ENCODE measurements around the gene TUBB4B.
A peak's percentile ranks its signal among the peaks of the same experiment; 100 is the strongest.
"Not testable (repeated sequence)": the region's sequence is repeated elsewhere in the genome, so short reads cannot be mapped to it uniquely, and the experiment has no call there.

The TUBB4B gene

GRCh38 chr9:137234758-137235423 lies 6.2 kb upstream of the TUBB4B start:
- no peak overlapping the region for H3K9ac ChIP-seq (ENCODE audit: low read depth, low read length)
- no peaks in the 10 kb centered on the region for H3K9me3 ChIP-seq (ENCODE audit: control insufficient read depth, insufficient read depth, low read length)
- peaks cover 12% of the 10 kb centered on the region; the same call in 1 of the 2 replicates for H3K4me1 ChIP-seq (ENCODE audit: insufficient read depth, low read length)
- H3K36me3 ChIP-seq (ENCODE audit: insufficient read depth, low read length): no peaks in the 10 kb centered on the region

DNA sequence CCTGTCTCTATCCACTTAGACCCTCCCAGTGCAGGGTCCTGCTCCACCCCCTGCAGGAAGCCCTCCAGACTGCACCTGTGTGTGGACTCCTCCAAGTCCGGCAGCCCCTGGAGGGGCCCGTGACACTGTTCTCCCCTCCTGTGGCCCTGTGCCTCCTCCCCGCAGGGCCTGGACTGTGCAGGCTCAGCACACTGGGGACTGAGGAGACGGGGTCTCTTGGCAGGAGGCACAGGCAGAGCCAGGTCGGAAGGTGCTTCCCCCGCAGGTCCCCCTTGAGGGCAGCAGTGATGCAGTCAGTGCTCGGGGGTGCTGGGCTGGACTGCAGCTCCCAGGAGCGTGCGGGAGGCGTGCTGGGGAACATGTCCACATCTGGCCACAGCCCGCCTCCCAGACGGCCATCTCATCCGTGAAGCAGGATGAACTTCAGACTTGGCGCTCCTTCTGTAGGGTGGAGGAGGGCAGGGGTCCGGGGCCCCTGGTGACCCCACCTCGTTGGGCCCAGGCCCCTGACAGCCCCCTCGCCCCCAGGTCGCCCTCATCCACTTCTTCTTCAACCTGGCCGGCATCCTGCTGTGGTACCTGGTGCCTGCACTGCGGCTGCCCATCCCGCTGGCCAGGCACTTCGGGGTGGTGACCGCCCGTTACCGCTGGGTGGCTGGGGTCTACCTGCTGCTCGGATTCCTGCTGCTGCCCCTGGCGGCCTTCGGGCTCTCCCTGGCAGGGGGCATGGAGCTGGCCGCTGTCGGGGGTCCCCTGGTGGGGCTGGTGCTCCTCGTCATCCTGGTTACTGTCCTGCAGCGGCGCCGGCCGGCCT lies 5.5 kb upstream of the TUBB4B start:
- no peak overlapping the region for H3K9ac ChIP-seq (ENCODE audit: low read depth, low read length)
- H3K36me3 ChIP-seq (ENCODE audit: insufficient read depth, low read length): no peaks in the 10 kb centered on the region
- no peaks in the 10 kb centered on the region for H3K9me3 ChIP-seq (ENCODE audit: control insufficient read depth, insufficient read depth, low read length)
- H3K4me1 ChIP-seq (ENCODE audit: insufficient read depth, low read length): peaks cover 12% of the 10 kb centered on the region; the same call in 1 of the 2 replicates

- Histone ChIP-seq H3K9ac (ENCODE audit: low read depth, low read length) (peak overlapping the region; percentile 13; the same call in 1 of the 2 replicates), H3K9me3 (ENCODE audit: control insufficient read depth, insufficient read depth, low read length) (no peaks in the 10 kb centered on the region), H3K4me1 (ENCODE audit: insufficient read depth, low read length) (peaks cover 12% of the 10 kb centered on the region; the same call in 1 of the 2 replicates)
Measured at GRCh38 chr9:137236238-137236935, 4.7 kb upstream of the TUBB4B start.

DNA sequence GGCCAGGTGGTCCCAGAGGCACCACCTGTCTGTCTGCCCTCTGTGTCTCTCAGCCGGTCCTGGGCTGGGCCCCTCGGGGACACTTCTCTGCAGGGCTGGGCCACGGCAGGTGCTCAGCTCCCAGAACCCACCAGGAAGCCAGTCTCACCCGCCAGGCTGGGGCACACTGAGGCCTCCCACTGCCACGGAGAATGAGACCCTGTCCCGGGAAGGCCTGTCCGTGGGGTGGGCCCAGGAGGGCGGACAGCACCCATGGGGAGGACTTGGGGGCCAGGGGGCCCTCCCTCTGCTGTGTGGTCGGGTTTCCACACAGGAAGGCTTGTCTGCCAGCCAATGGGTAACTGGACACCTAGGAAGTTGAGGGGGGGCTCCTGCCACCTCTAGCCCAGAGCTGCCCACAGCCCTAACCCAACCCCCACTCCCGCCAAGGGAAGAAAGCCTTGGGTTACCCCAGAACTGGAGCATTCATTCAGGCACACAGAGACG lies 4.1 kb upstream of the TUBB4B start:
- no peaks in the 10 kb centered on the region for H3K36me3 ChIP-seq (ENCODE audit: insufficient read depth, low read length)
- H3K9me3 ChIP-seq (ENCODE audit: control insufficient read depth, insufficient read depth, low read length): no peaks in the 10 kb centered on the region
- peak overlapping the region; percentile 13; the same call in 1 of the 2 replicates for H3K9ac ChIP-seq (ENCODE audit: low read depth, low read length)
- H3K4me1 ChIP-seq (ENCODE audit: insufficient read depth, low read length): peaks cover 12% of the 10 kb centered on the region; the same call in 1 of the 2 replicates

More at GRCh38 chr9:137236238-137236935, 4.7 kb upstream of the TUBB4B start:
- H3K36me3 ChIP-seq (ENCODE audit: insufficient read depth, low read length): no peaks in the 10 kb centered on the region

DNA sequence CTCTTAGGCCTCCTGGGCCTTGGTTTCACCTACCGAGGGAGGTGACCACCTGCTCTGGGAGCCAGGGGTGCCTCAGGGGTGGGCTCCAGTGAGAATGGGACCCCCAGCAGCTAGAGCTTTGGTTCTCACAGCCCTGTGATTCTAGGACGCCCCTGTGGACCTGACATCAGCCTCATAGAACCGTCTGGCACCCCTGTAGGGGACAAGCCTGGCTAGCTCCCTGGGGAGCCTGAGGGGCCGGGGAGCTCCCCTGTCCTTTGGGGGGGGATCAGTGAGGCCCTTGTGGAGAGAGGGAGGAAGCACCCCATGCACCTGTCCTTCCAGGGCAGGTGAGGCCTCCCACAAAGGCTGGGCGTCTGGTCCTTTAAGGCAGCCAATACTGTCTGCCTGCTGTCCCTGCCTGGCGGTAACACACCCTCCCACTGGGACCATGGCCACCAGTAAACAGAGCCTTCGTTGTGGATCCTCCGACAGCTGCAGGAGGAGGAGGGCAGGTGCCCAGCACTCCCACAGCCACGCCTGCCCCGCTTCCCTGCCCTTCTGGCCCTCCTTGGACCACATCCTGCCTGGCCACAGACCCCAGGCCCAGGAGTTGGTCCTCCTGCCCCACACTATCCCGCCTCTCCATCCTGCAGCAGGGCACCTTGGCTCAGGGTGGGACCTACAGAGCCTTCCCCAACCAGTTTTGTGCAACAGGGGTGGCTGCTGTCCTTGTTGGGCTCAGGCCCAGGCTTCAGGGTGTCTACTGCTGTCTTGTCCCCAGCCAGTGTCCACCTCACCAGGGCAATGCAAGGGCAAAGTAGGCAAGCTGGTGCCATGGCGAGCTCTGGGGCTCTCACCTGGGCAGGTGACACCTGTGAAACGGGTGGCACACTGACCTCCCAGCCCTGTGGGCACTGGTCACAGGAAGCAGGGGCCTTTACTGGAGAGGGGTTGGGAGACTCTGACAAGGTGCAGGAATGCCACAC lies 3.0 kb upstream of the TUBB4B start:
- no peaks in the 10 kb centered on the region for H3K9me3 ChIP-seq (ENCODE audit: control insufficient read depth, insufficient read depth, low read length)
- H3K4me1 ChIP-seq (ENCODE audit: insufficient read depth, low read length): peaks cover 16% of the 10 kb centered on the region; the same call in 1 of the 2 replicates
- H3K9ac ChIP-seq (ENCODE audit: low read depth, low read length): no peak overlapping the region

DNA sequence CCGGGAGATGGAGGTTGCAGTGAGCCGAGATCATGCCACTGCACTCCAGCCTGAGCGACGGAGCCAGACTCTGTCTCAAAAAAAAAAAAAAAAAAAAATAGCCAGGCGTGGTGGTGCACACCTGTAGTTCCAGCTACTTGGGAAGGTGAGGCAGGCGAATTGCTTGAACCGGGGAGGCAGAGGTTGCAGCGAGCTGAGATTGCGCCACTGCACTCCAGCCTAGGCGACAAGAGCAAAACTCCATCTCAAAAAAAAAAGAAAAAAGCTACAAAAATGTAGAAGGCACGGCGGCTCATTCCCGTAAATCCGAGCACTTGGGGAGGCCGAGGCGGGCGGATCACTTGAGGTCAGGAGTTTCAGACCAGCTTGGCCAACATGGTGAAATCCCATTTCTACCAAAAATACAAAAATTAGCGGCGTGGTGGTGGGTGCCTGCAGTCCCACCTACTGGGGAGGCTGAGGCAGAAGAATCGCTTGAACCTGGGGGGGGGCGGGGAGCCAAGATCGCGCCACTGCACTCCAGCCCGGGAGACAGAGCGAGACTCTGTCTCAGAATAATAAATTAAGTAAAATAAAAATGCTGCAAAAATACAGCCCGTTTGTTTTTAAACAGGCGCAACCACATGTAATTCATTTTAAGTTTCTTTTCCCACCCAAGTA lies 1.4 kb upstream of the TUBB4B start:
- H3K9me3 ChIP-seq (ENCODE audit: control insufficient read depth, insufficient read depth, low read length): not testable (repeated sequence)
- H3K9ac ChIP-seq (ENCODE audit: low read depth, low read length): peak overlapping the region; percentile 94
- H3K4me1 ChIP-seq (ENCODE audit: insufficient read depth, low read length): peaks cover 26% of the 10 kb centered on the region; the same call in 1 of the 2 replicates
- H3K36me3 ChIP-seq (ENCODE audit: insufficient read depth, low read length): peaks cover 12% of the 10 kb centered on the region

More for the DNA sequence above, 3.0 kb upstream of the TUBB4B start:
- H3K36me3 ChIP-seq (ENCODE audit: insufficient read depth, low read length): peaks cover 9% of the 10 kb centered on the region

DNA sequence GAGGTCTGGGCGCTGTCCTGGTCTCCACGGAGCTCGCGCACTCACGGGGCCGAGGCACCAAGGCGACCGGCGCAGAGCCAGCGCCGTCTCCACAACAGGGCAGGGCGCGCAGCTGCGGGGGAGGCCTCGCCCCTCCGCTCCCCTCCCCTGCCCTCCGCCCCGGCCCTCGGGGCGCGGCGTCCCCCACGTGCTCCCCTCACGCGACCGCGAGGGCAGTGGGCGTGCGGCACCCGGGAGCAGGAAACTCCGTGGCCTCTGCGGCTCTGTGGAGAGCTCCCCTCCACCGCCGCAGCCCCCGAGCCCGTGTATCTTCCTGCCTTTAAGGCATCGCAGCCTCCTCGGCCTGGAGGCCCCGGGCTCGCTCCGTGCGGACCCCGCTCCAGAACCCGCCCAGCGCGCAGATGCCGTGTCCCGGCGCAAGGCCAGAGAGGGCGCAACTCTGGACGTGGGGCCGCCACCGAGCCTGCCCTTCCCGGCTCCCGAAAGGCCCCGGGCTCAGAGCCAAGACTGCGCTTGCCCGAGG lies 708 bp upstream of the TUBB4B start:
- H3K36me3 ChIP-seq (ENCODE audit: insufficient read depth, low read length): peaks cover 12% of the 10 kb centered on the region
- peaks cover 30% of the 10 kb centered on the region; the same call in 1 of the 2 replicates for H3K4me1 ChIP-seq (ENCODE audit: insufficient read depth, low read length)
- H3K9ac ChIP-seq (ENCODE audit: low read depth, low read length): peak overlapping the region; percentile 94
- no peaks in the 10 kb centered on the region for H3K9me3 ChIP-seq (ENCODE audit: control insufficient read depth, insufficient read depth, low read length)

DNA sequence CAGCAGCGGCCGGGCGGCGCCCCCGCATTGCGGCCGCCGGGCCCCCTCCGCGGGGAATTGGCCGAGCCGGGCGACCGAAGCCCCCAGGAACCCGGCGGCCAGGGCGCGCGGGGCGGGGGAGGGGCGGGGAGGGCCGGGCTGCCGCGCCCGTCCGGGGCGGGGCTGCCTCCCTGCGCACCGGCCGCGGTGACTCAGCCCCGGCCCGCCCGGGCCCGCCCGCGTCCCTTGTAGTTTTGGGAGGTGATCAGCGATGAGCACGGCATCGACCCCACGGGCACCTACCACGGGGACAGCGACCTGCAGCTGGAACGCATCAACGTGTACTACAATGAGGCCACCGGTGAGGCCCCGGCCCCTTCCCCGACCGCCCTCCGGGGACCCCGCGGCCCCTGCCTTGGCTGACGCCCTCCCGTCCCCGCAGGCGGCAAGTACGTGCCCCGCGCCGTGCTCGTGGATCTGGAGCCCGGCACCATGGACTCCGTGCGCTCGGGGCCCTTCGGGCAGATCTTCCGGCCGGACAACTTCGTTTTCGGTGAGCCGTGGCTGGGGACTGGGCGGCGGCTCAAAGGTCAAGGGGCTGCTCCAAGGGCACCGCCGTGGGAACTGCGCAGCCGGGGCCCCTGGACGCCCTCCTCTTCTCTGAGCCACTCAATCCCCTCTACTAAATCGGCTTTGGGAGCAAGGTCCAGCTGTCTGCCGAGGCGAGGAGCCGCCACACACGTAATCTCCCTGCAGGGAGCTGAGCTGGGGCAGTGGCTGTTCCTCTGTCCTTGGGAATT lies 592 bp downstream of the TUBB4B start:
- peaks cover 24% of the 10 kb centered on the region; the same call in 1 of the 2 replicates for H3K4me1 ChIP-seq (ENCODE audit: insufficient read depth, low read length)
- H3K36me3 ChIP-seq (ENCODE audit: insufficient read depth, low read length): peaks cover 12% of the 10 kb centered on the region
- peak overlapping the region; percentile 70 for H3K9ac ChIP-seq (ENCODE audit: low read depth, low read length)
- no peaks in the 10 kb centered on the region for H3K9me3 ChIP-seq (ENCODE audit: control insufficient read depth, insufficient read depth, low read length)

DNA sequence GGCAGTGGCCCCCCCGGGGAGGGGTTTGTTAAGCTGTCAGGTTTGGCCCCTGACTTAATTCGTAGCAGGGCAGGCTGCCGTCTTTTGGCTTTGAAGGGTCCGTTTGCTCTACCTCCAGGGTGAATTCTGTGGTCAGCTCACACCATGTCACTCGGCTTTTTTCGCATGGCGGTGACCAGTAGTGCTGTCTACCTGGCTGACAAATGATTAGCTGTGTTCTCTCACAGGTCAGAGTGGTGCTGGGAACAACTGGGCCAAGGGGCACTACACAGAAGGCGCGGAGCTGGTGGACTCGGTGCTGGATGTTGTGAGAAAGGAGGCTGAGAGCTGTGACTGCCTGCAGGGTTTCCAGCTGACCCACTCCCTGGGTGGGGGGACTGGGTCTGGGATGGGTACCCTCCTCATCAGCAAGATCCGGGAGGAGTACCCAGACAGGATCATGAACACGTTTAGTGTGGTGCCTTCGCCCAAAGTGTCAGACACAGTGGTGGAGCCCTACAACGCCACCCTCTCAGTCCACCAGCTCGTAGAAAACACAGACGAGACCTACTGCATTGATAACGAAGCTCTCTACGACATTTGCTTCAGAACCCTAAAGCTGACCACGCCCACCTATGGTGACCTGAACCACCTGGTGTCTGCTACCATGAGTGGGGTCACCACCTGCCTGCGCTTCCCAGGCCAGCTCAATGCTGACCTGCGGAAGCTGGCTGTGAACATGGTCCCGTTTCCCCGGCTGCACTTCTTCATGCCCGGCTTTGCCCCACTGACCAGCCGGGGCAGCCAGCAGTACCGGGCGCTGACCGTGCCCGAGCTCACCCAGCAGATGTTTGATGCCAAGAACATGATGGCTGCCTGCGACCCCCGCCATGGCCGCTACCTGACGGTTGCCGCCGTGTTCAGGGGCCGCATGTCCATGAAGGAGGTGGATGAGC lies 1.4 kb downstream of the TUBB4B start:
- Histone ChIP-seq H3K9me3 (ENCODE audit: control insufficient read depth, insufficient read depth, low read length) (no peaks in the 10 kb centered on the region), H3K36me3 (ENCODE audit: insufficient read depth, low read length) (peaks cover 12% of the 10 kb centered on the region), H3K9ac (ENCODE audit: low read depth, low read length) (peak overlapping the region; percentile 70; the same call in 1 of the 2 replicates), H3K4me1 (ENCODE audit: insufficient read depth, low read length) (peaks cover 18% of the 10 kb centered on the region; the same call in 1 of the 2 replicates)

- not testable (repeated sequence) for H3K9me3 ChIP-seq (ENCODE audit: control insufficient read depth, insufficient read depth, low read length); H3K9ac ChIP-seq (ENCODE audit: low read depth, low read length)
Measured at GRCh38 chr9:137243266-137243625, 2.2 kb downstream of the TUBB4B start.

DNA sequence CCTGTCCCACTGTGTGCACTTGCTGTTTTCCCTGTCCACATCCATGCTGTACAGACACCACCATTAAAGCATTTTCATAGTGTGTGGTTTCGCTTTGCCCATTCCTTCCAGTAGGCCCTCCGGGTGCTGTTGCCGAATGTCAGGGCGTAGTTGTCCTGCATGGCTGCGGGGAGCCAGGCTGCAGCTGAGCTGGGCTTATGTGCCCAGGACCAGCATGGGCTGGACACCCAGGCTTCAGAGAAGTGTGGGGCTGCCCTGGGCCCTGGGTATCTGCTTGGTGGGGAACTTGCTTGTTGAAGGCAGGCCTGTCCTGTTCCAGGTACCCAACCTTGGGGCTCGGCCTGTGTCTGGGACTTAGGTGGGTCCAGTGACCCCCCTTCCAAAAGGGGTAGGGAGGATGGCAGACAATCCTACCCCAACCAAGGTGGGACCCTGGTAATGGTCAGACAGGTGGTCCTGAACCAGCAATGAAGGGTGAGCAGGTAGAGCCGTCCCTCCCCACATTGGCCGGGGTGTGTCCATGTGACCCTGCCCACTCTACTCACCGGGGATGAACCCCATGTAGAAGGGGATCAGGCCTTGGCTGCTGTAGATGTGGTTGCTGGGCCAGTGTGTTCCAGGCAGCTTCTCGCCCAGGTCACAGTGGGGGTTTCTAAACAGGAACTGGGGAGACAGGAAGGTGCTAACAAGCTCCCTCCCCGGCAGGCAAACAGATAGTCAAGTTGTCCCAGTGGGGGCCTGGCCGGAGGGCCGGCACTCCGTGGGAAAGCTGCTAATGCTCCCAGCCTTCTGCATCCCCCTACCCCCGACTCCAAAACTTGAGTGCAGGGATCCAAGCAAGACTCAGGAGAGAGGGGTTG lies 2.8 kb downstream of the TUBB4B start:
- H3K9ac ChIP-seq (ENCODE audit: low read depth, low read length): no peak overlapping the region
- H3K4me1 ChIP-seq (ENCODE audit: insufficient read depth, low read length): peaks cover 18% of the 10 kb centered on the region; the same call in 1 of the 2 replicates
- H3K9me3 ChIP-seq (ENCODE audit: control insufficient read depth, insufficient read depth, low read length): no peaks in the 10 kb centered on the region
- H3K36me3 ChIP-seq (ENCODE audit: insufficient read depth, low read length): peaks cover 12% of the 10 kb centered on the region

More at GRCh38 chr9:137243266-137243625, 2.2 kb downstream of the TUBB4B start:
- H3K36me3 ChIP-seq (ENCODE audit: insufficient read depth, low read length): peaks cover 12% of the 10 kb centered on the region
- H3K4me1 ChIP-seq (ENCODE audit: insufficient read depth, low read length): peaks cover 18% of the 10 kb centered on the region; the same call in 1 of the 2 replicates

Measured in ES-I3 (cell line).